ENCODE data around the gene HIF3A.

HIF3A gene

GRCh38 chr19:46364359-46364758 is 67.5 kb downstream of the HIF3A start:
- Histone ChIP-seq H3K27ac (no peak overlapping the region), H3K4me3 (no peak overlapping the region), H3K36me3 (ENCODE audit: insufficient read depth, low read length) (peaks cover 37% of the 10 kb centered on the region), H3K9me3 (ENCODE audit: low read depth, low read length) (no peaks in the 10 kb centered on the region), H3K9ac (ENCODE audit: insufficient read length) (no peak overlapping the region)
- TF ChIP-seq EZH2 (IDR thresholded peaks at IDR 0.05) (no peak), POLR2AphosphoS5 (IDR thresholded peaks at IDR 0.05; ENCODE audit: borderline replicate concordance, low read depth, low read length) (no peak), FOXP2 (optimal IDR thresholded peaks at IDR 0.05; ENCODE audit: control extremely low read depth, extremely low read length, insufficient read depth) (no peak)
- no peak for DNase-seq (ENCODE audit: low read depth, low spot score)

- Histone ChIP-seq H3K9ac (ENCODE audit: insufficient read length) (no peak overlapping the region), H3K9me3 (ENCODE audit: low read depth, low read length) (no peaks in the 10 kb centered on the region), H3K27ac (no peak overlapping the region), H3K36me3 (ENCODE audit: insufficient read depth, low read length) (peaks cover 41% of the 10 kb centered on the region), H3K4me3 (no peak overlapping the region)
- no peak for DNase-seq (ENCODE audit: low read depth, low spot score)
- TF ChIP-seq POLR2AphosphoS5 (IDR thresholded peaks at IDR 0.05; ENCODE audit: borderline replicate concordance, low read depth, low read length): no peak
- no peak for TF ChIP-seq EZH2 (IDR thresholded peaks at IDR 0.05)
- no peak for TF ChIP-seq FOXP2 (optimal IDR thresholded peaks at IDR 0.05; ENCODE audit: control extremely low read depth, extremely low read length, insufficient read depth)
Observed at GRCh38 chr19:46365561-46365960, 68.7 kb downstream of the HIF3A start.

GRCh38 chr19:46366620-46367292 is 69.9 kb downstream of the HIF3A start:
- no peak overlapping the region for H3K9ac ChIP-seq (ENCODE audit: insufficient read length)
- H3K9me3 ChIP-seq (ENCODE audit: low read depth, low read length): no peaks in the 10 kb centered on the region
- H3K36me3 ChIP-seq (ENCODE audit: insufficient read depth, low read length): peaks cover 43% of the 10 kb centered on the region
- H3K4me3 ChIP-seq: no peak overlapping the region
- TF ChIP-seq POLR2AphosphoS5 (IDR thresholded peaks at IDR 0.05; ENCODE audit: borderline replicate concordance, low read depth, low read length) (no peak), FOXP2 (optimal IDR thresholded peaks at IDR 0.05; ENCODE audit: control extremely low read depth, extremely low read length, insufficient read depth) (no peak), EZH2 (IDR thresholded peaks at IDR 0.05) (no peak)
- H3K27ac ChIP-seq: no peak overlapping the region
- no peak for DNase-seq (ENCODE audit: low read depth, low spot score)

- H3K9ac ChIP-seq (ENCODE audit: insufficient read length): no peak overlapping the region
- H3K4me3 ChIP-seq: no peak overlapping the region
- no peak for DNase-seq (ENCODE audit: low read depth, low spot score)
- TF ChIP-seq FOXP2 (optimal IDR thresholded peaks at IDR 0.05; ENCODE audit: control extremely low read depth, extremely low read length, insufficient read depth): no peak
- TF ChIP-seq POLR2AphosphoS5 (IDR thresholded peaks at IDR 0.05; ENCODE audit: borderline replicate concordance, low read depth, low read length): no peak
- no peak for TF ChIP-seq EZH2 (IDR thresholded peaks at IDR 0.05)
- H3K36me3 ChIP-seq (ENCODE audit: insufficient read depth, low read length): peaks cover 42% of the 10 kb centered on the region
- no peaks in the 10 kb centered on the region for H3K9me3 ChIP-seq (ENCODE audit: low read depth, low read length)
- no peak overlapping the region for H3K27ac ChIP-seq
Observed at GRCh38 chr19:46367426-46367825, 70.6 kb downstream of the HIF3A start.

- TF ChIP-seq POLR2AphosphoS5 (IDR thresholded peaks at IDR 0.05; ENCODE audit: borderline replicate concordance, low read depth, low read length) (no peak), EZH2 (IDR thresholded peaks at IDR 0.05) (no peak), FOXP2 (optimal IDR thresholded peaks at IDR 0.05; ENCODE audit: control extremely low read depth, extremely low read length, insufficient read depth) (no peak)
- Histone ChIP-seq H3K9ac (ENCODE audit: insufficient read length) (no peak overlapping the region), H3K27ac (no peak overlapping the region), H3K36me3 (ENCODE audit: insufficient read depth, low read length) (peaks cover 43% of the 10 kb centered on the region), H3K9me3 (ENCODE audit: low read depth, low read length) (no peaks in the 10 kb centered on the region), H3K4me3 (no peak overlapping the region)
- DNase-seq (ENCODE audit: low read depth, low spot score): no peak
Observed at GRCh38 chr19:46368116-46368515, 71.3 kb downstream of the HIF3A start.

GRCh38 chr19:46369817-46370216 is 73.0 kb downstream of the HIF3A start:
- Histone ChIP-seq H3K36me3 (ENCODE audit: insufficient read depth, low read length) (peaks cover 27% of the 10 kb centered on the region), H3K27ac (no peak overlapping the region), H3K4me3 (no peak overlapping the region), H3K9ac (ENCODE audit: insufficient read length) (no peak overlapping the region), H3K9me3 (ENCODE audit: low read depth, low read length) (no peaks in the 10 kb centered on the region)
- no peak for DNase-seq (ENCODE audit: low read depth, low spot score)
- TF ChIP-seq POLR2AphosphoS5 (IDR thresholded peaks at IDR 0.05; ENCODE audit: borderline replicate concordance, low read depth, low read length): no peak
- no peak for TF ChIP-seq EZH2 (IDR thresholded peaks at IDR 0.05)

- Histone ChIP-seq H3K9me3 (ENCODE audit: low read depth, low read length) (no peaks in the 10 kb centered on the region), H3K4me3 (no peak overlapping the region), H3K36me3 (ENCODE audit: insufficient read depth, low read length) (peaks cover 26% of the 10 kb centered on the region; the same call in 1 of the 2 replicates), H3K9ac (ENCODE audit: insufficient read length) (no peak overlapping the region), H3K27ac (no peak overlapping the region)
- no peak for DNase-seq (ENCODE audit: low read depth, low spot score)
- no peak for TF ChIP-seq FOXP2 (optimal IDR thresholded peaks at IDR 0.05; ENCODE audit: control extremely low read depth, extremely low read length, insufficient read depth)
- no peak for TF ChIP-seq EZH2 (IDR thresholded peaks at IDR 0.05)
- TF ChIP-seq POLR2AphosphoS5 (IDR thresholded peaks at IDR 0.05; ENCODE audit: borderline replicate concordance, low read depth, low read length): no peak
Observed at GRCh38 chr19:46371371-46371901, 74.6 kb downstream of the HIF3A start.

- TF ChIP-seq POLR2AphosphoS5 (IDR thresholded peaks at IDR 0.05; ENCODE audit: borderline replicate concordance, low read depth, low read length) (no peak), FOXP2 (optimal IDR thresholded peaks at IDR 0.05; ENCODE audit: control extremely low read depth, extremely low read length, insufficient read depth) (no peak), EZH2 (IDR thresholded peaks at IDR 0.05) (no peak)
- Histone ChIP-seq H3K27ac (no peak overlapping the region), H3K9me3 (ENCODE audit: low read depth, low read length) (no peaks in the 10 kb centered on the region), H3K9ac (ENCODE audit: insufficient read length) (no peak overlapping the region), H3K36me3 (ENCODE audit: insufficient read depth, low read length) (peaks cover 34% of the 10 kb centered on the region), H3K4me3 (no peak overlapping the region)
- no peak for DNase-seq (ENCODE audit: low read depth, low spot score)
Observed at GRCh38 chr19:46372901-46373490, 76.2 kb downstream of the HIF3A start.

Data from SK-N-MC (cell line).